Measurements from ENCODE around the gene ALX3.

Gene ALX3

DNA sequence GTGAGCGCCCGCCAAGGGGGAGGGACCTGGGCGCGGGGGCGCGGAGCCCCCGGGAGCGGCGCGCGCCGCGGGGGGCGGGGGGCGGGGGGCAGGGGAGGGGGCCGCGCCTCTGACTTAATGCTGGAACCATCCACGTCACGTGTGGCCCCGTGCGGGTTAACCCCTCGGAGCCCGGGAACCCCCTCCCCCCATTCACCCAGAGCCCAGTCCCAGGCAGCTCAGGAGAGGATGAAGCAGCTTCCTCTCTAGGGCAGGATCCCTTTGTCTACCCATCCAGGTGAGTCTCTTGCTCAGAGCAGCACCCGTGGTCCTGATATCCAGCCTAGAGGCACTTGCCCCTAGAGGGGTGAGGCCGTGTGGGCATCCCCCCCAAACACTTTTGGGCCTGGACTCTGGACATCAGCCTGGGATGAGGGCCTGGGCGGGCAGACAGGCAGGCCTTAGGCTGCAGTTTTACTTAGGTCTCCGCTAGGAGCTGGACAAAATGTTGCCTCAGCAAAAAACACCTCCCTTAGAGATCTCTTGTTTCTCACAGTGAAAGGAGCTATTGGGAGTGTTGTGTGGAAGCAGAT, at the start of gene ALX3:
Gene ALX3 (minus strand): TSS at position 2 of the 572 bp plus-strand sequence. CDS start 60 bp downstream, outside the sequence.
- no peak for DNase-seq (ENCODE audit: low spot score)

DNA sequence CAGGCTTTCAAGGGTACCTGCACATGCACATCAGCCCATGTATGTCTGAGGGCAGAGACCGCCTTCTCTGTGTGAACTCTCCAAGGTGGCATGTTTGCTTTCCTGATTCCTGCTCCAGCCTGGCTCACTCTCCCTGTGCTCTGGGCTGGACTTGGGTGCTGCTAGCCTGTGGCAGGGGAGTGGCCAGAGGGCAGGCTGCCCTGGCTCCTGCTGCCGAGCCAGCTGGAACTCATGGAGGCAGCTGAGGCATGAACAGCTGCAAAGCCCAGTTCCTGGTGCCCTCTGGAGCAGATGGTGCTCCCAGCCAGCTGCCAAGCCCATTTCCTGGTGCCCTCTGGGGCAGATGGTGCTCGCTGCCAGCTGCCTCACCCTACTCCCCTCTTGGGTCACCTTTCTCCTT, 49.4 kb upstream of the ALX3 start:
- DNase-seq (ENCODE audit: low spot score) = no peak

DNA sequence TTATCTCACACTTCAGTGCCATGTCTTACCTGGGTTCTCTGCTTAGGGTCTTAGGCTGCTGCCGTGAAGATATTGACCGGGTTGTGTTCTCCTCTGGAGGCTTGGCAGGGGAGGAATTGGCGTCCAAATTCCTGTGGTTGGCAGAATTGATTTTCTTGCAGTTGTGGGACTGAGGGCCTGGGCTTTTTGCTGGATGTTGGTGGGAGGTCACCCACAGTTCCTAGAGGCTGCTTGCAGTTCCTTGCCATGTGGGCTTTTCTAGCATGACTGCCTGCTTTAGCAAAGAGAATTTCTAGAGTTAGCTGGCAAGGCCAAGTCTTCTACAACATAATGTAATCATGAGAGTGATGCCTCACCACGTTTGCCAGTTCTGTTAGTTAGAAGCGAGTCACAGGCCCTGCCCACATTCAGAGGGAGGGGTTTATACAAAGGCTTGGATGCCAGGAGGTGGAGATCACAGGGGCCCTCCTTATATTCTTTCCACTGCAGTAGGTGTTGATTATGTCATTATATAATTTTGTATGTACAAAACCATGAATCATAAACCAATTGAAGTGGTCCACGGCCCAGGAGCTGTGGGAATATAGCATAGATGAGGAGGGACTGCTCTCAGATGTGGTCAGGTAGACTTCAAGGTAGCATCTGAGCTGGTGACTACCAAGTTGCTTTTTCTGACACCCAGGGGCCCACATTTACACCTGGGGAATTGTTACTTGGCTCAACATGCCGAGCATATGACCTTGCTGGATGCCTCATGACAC, 48.3 kb upstream of the ALX3 start:
- DNase-seq (ENCODE audit: low spot score) = no peak

DNA sequence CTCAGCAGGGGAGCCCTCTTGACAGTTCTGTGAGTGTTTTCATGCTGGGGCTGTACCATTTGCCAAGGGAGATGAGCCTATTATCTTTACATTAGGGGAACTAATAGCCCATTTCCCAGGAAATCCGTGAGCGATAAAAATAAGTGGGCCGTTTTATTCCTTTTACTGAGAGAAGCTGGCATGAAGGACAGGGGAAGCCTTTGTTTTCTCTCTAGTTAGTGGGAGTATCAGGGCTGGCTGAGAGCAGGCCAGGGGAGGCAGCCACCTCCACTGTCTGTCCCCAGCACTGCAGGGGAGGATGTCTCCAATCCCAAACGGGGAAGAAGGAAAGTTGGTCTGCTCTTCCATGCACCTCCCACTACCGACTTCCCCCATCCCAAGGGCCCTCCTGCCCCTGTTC, 44.3 kb upstream of the ALX3 start:
- DNase-seq (ENCODE audit: low spot score) = no peak

DNA sequence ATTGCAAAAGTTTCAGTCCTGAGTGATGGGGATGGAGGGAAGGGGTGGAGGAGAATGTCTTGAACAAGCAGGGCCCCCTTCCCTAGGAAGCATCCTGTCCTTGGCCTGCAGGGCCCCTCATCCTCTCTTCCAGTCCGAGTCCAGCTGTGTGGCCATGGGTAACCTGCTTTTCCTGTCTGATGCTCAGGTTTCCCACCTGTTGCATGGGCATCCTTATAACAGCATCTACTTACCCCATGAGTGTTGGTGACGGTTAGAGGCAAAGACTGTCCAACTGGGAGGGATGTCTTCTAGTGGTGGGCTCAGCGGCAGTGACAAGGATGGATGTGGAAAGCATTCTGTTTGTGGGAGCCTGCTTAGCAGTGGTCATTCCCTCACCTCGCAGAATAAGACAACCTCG, 43.7 kb upstream of the ALX3 start:
- no peak for DNase-seq (ENCODE audit: low spot score)

DNA sequence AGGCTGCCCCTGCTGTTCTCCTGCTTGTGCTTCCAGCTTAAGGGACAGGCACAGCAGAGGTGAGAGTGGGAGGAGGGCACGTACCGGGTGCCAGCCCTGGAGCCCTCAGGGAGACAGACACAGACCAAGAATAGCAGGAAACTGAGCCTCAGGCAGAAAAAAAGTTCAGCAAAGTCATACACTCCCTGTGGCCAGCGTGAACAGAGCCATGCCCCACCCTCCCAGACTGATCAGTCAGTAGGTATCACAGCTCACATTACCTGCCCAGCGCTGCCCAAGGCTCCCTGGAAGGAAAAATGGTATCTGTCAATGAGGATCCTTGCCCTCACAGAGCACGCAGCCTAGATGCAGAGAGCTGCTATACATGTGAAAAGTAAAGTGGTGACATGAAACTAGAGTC, 43.1 kb upstream of the ALX3 start:
- DNase-seq (ENCODE audit: low spot score) = no peak

DNA sequence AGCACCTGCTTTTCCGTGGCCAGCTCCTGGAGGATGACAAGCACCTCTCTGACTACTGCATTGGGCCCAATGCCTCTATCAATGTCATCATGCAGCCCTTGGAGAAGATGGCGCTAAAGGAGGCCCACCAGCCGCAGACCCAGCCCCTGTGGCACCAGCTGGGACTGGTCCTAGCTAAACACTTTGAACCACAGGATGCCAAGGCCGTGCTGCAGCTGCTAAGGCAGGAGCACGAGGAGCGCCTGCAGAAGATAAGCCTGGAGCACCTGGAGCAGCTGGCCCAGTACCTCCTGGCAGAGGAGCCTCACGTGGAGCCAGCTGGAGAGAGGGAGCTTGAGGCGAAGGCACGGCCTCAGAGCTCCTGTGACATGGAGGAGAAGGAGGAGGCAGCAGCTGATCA, 42.2 kb upstream of the ALX3 start:
- no peak for DNase-seq (ENCODE audit: low spot score)

DNA sequence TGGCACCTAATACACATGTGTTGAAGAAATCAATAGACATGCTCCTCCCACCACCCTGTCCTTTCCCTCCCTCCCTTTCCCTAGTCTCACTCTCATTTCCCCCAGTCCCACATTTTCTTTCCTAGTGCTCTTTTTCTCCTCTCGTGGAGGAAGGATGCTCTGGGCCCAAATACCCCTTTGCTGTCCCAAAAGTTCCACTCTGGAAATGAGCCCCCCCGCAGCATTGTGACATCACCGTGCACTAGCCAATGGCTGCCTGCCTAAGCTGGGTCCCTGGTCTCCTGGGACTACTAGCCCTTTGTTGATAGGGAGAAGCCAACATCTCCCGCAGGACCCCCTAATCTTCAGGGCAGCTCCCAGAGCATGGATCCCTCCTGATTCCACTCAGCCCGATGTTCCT, 41.7 kb upstream of the ALX3 start, which contains the start of gene UBL4B:
Gene UBL4B (plus strand): TSS at position 301 of the 400 bp plus-strand sequence. CDS start 92 bp downstream, at position 393.
- no peak for DNase-seq (ENCODE audit: low spot score)

DNA sequence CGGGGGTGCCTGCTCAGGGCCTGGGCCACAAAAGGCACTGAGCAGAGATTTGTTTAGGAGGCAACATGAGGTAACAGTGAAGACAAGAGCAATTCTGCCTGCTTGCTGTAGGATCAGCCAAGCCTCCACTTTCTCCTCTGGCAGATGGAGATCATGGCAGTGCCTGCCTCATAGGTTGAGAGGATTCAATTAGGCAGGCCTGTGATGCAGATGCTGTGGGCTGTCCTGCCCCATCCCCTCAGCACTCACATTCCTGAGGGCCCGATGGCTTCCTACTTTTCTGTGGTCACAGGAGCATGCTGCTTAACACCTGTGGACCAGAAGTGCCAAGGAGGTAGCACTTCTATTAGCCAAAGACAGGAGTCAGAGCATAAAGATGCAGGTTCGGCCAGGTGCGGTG, 40.6 kb upstream of the ALX3 start:
- DNase-seq (ENCODE audit: low spot score) = no peak

DNA sequence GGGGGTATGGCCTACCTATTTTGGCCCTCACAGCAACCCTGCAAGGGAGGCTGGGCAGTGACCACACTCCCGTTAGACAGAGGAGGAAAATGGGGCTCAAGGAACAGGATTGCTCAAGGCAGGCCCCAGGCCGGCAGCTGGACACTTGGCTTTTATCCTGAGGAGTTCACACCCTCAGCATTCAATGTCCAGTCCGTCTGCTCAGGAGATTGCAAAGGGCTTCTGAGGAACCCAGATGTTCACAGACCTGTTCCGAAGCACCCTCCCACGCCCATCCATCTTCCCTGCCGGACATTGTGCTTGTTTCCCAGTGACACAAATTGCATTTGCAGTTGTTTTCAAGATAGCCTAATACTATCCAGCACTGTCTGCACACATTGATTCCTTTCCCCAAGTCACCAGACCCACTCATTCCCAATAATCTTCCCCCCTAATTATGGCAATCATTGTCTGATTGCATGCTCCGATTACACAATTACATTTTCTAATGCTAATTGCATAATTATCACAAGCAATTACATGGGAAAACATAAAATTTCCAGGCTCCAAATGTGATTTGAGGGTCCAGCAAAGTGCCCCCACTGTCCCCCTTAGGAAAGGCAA, 37.5 kb upstream of the ALX3 start:
- DNase-seq (ENCODE audit: low spot score) = no peak

DNA sequence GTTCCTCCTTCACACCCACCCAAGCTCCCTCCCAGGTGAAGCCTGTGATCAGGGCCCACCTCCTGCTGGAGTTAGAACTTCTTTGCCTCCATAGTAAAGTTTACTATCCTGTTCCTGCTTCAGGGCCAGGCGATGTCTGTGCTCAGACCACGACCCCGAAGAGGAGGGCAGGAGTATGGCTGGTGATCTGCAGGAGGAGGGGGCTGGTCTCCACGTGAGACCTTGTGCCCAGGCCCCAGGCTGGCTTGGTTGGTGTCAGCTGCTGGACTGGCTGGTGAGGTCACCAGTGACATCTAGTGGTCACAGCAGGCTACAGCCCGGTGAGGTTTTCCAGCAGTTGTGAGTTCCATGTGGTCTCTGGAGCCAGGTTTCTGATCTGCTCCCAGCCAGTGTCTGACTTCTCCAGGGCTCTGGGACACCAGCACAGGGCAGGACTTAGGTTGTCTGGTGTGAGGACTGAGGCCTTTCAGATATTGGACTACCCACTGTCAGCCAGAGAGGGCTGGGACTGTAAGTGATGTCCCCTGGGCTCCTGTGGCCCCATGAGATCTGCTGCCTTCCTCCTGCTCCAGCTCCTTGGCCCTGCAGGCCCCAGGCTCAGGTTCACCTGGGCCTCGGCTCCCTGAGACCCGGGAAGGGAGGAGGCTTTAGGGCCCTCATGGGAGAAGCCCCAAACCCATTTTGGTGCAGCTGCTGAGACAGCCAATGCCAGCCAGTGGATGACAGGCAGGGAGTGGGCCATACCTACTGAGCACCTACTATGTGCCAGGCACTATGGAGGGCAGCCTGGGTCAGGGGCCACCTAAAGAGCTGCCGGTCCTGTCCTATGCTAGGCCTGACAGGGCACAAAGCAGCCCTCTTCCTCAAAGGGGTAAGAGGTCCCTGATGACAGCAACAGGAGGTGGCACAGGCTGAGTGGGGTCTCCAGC, 35.8 kb upstream of the ALX3 start:
- peak; percentile 92 for DNase-seq (ENCODE audit: low spot score)

DNA sequence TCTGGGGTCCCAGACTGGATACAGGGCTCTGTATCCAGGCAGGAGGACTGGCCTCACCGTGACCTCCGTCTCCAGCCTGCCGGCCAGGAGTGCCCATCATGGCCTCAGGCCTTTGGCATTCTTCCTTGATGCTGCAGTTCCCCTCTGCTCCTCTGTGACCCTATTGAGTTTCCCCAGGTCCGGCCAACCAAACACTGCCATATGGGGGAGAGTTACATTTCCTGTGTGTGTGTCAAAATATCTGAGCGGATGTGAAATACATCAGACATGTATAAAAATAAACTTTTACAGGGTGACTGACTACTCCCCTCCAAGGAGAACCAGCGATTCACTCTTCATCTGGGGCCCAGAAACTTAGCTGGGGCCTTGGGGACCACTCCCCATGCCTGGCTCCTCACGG, 31.6 kb upstream of the ALX3 start:
- DNase-seq (ENCODE audit: low spot score) = no peak

DNA sequence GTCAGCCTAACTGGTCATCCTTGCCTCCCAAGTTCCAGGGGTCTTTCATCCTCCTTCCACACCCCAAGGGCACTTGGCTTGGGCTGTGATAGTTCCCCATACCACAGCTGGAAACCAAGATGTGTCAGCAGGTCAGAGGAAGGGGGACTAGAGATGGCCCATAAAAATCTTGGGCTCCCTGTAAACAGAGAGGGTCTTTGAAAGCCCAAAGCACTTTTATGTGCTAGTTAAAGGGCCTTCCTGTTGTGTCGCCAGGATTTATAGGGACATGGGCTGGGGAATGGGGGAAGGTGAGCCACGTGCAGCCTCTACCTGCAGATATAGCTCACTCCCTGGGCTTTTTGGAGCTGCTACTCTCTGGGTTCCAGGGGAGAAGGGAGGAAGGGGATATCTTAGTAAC, 29.9 kb upstream of the ALX3 start:
- no peak for DNase-seq (ENCODE audit: low spot score)

DNA sequence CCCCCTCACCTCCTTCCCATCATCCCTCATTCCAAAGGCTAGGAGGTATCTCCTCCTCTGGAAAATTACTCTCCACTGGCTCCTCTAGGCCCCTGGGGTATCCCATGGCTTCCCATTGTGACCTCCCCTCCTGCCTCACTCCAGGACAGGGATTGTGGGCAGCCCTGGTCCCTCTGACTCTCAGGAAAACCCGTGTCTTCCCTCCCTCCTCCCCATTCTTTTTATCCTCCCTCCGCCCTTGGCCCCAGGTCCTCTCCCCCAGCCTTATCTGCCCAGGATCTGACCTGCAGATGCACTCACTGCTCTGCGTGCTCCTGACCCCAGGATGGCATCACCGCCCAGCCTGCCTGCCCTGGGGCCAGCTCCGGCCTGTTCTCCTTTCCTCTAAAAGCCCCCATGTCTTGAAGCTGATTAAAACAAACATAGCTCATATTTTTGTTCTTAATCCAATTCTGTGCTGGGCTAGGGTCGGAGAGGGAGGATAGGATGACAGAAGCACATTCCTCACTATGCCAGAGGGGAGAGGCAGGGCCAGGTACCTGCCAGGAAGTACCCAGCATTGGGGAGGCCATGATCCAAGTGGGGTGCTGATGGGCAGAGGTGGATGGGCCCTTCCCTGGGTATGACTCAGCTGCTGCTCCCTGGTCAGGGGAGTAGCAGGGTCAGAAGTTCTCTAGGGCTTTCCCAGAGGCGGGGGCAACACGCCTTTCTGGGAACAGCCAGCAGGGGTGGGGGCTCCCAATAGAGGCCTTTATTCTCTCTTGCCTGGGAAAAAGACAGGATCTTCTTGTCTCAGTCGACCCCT, 28.0 kb upstream of the ALX3 start:
- DNase-seq (ENCODE audit: low spot score) = no peak

DNA sequence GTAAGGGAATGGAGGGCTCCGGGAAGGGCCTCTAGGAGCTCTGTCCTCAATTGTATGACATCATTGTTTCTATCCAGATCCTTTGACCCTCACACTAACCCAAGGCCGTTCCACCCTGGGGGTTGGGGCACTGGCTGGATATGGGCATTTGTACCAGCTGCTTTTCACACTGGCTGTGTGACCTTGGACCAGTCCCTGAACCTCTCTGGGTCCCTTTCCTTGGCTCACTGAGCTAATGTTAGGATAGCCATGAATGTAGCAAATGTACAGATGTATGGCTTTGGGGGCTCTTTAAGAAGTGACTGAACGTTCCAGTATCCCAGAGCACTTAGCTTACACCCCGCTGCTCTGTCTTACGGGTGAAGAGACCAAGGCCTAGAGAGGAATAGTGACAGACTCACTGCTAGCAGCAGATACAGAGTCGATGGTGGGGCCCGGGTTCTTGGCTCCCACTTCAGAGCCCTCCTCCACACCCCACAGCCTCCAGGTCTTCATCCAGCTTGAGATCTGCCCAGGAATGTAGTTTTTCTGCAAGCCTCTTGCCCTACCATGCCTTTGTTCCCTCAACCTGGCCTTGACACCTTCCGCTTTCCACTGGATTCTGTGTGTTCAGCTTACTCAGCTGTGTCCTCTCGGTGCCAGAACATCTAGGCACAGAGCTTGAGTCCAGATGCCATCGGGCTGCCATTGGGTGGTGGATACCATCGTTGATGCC, 27.2 kb upstream of the ALX3 start:
- no peak for DNase-seq (ENCODE audit: low spot score)

DNA sequence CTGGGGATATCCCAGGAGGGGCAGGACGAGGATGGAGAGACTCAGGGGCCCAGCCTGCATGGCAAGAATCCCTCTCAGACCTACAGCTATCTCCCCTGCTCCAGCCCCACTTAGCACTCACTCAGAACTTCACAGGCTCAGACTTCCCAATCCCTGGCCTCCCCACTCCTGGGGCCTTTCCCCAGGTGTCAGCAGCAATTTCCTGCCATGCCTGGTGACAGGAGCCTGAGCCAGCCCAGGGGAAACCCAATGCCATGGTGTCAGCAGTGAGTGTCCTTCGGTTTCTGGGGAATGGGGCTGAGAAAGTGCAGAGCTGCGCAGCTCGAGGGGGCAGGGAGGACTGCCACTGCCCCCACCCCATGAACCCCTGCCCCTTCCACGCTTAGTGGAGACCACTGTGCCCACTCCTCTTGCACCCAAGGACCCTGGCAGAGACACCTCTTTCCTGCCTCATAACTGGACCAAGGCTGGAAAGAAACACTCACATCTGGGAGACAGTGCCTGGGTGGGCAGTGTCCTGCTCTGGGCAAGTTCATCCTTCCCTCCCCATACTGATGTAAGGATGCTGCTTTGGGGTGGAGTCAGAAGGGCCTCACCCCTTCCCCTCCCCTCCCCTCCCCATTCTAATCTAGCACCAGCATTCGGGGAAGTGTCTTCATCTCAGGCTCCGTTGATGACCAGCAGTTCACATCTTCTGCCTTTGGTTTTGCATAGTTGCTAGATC, 24.6 kb upstream of the ALX3 start:
- DNase-seq (ENCODE audit: low spot score) = no peak

DNA sequence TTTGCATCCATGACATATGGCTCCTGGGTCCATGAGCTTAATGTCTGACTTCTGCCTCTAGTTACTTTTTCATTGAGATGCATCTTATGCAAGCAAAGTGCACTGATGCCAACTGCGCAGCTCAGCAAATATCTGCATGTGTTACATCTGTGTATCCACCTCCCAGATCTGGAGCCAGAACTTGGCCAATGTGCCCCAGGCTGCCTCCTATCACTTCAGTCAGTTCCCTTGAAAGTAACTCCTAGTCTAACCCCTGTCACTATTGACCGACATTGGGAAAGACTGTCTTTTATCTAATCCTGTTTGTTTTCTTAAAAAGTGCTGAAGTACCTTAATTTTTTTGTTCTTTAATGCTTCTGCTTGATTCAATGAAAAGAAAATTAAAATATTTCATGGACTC, 22.5 kb upstream of the ALX3 start:
- DNase-seq (ENCODE audit: low spot score) = no peak

DNA sequence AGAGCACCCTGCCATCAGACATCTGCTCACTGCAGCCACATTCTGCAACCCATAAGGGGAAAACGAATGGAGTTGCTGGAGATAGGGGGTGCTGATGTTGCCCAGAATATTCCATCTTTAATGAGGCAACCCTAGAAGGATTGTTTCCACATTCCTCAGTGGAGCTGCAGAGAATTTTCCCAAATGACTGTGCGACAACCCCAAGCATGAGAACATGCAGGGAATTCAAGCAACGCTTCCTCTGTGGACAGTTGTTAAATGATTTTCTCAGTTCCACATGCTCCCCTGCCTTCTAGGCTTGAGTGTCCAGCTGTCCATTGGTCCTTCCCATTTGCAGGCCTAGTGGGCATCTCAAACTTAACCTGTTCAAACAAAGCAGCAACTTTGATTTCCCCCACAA, 21.3 kb upstream of the ALX3 start:
- DNase-seq (ENCODE audit: low spot score) = no peak

DNA sequence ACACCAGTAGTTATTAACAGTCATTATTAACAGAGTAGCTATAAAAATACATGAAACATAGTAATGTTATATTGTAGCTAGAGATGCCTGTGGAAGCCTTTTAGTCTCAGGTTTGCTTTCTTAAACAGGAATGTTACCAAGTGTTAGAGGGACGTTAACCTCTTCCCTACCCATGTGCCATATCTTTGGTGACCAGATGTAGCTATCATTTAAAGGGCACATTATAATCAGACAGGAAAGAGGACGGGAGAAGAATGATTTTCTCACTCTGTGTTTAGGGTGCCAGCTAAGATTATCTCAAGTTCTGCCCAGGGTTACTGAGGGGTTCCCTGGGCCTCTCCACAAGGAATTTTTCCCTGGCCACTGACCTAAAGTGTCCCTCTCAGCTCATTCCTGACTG, 20.9 kb upstream of the ALX3 start:
- DNase-seq (ENCODE audit: low spot score) = no peak

DNA sequence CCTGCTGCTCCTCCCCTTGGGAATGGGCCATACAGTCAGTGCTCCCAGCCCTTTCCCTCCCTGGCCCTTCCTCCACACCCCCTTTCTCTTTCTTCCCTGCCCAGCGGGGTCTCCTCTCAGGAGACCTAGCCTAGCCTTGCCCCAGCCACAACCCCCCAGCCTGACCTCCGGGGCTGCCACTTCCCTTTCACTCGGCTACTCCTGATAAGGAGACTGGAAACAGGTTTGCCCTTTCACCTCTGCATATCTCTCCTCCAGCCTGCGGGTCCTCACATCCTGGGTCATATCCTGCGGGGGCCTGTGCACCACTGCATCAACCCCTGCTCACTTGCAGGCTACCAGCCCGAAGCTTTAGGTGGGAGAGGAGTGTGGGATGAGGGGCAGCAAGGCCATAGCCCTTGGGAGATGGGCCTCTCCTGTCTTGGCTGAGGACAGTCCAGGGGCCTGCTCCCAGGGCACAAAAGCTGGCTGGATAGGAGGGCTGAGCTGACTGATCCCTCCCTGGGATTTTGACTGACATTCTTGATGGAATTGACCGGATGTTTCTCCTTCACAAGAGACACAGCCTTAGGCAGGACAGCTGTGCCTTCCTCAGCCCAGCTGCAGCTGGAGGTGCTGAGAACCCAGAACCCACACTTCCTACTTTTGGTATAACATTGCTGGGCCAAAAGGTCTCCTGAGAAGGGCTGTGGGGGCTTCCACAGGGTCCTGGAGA, 19.2 kb upstream of the ALX3 start:
- DNase-seq (ENCODE audit: low spot score) = no peak
